Spinal cord (tissue), 10 donors: ENCODE measurements around the gene LRRC8D. TPM values are rescaled to one million over a fixed set of nuclear protein-coding genes. Genes with fewer than 3 reads are reported as not detected.

Experiments
- DNase-seq, 6 donors: peaks; one replicate each; pipeline versions ENCODE4 v3.0.0 to v3.0.0-alpha.2; 2013 to 2015; ENCODE audit warnings: low spot score in 6 of 6, low read depth in 4 of 6
- H3K27ac ChIP-seq: one replicate; pipeline ENCODE4 v1.5.1; 2013; ENCODE audit warnings: low read depth, low read length, control low read depth
- H3K27me3 ChIP-seq: one replicate; pipeline ENCODE4 v1.6.1; 2013; ENCODE audit warnings: low read length; ENCODE audit not compliant: control insufficient read depth, insufficient read depth
- H3K36me3 ChIP-seq: one replicate; pipeline ENCODE4 v1.6.1; 2013; ENCODE audit warnings: low read length; ENCODE audit not compliant: control insufficient read depth, insufficient read depth
- H3K4me1 ChIP-seq: one replicate; pipeline ENCODE4 v1.6.1; 2013; ENCODE audit warnings: low read length; ENCODE audit not compliant: control insufficient read depth, insufficient read depth
- H3K4me3 ChIP-seq: one replicate; pipeline ENCODE4 v1.5.1; 2013; ENCODE audit warnings: low read depth, low read length, control low read depth
- H3K9me3 ChIP-seq: one replicate; pipeline ENCODE4 v1.6.1; 2013; ENCODE audit warnings: low read length; ENCODE audit not compliant: control insufficient read depth, insufficient read depth
- WGBS: methylation state at CpG from one replicate; pipeline ENCODE4 v1.1.5; 2013; ENCODE audit warnings: missing lambda C conversion rate; ENCODE audit not compliant: insufficient coverage; 5-methylcytosine and 5-hydroxymethylcytosine counted together
- polyA plus RNA-seq, 2 donors: library from polyadenylated mRNA; unstranded; fragments of 120-200 nt; gene quantifications; one replicate each; pipeline ENCODE4 v1.2.1, GENCODE V29; 2013; ENCODE audit not compliant: insufficient read length in 2 of 2
- total RNA-seq, 2 donors: library from RNA; depleted of rRNA in 1 of 2; stranded (reverse); fragments of 120-200 nt in 1 of 2; fragments of >200 nt in 1 of 2; gene quantifications; one replicate each; pipeline versions ENCODE4 v1.2.3 to v1.2.4, GENCODE V29; 2013 to 2014
- donor health status: healthy.

The LRRC8D gene
- total and polyA plus RNA-seq, 4 donors: 29.3 to 49.2 (median 45.2) TPM

DNA sequence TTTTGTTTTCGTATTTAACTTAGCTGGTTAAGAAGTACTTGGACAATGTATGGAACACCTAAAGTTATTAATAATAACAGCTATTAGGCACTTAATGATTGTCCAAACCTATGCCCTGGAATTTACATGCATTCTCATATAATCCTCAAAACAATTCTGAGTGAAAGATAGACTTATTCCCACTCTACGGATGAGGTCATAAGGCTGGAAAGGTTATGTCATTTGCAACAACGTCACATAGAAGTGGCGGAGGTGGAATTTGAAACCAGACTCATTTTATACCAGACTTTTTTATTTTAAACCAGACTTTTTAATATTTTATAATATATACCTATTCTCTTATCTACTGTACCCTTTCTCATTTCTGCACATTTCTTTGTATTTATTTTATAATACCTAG lies 8.4 kb downstream of the LRRC8D start:
- H3K4me3 ChIP-seq: no peak overlapping the region
- H3K27ac ChIP-seq: no peak overlapping the region
- H3K27me3 ChIP-seq: no peaks in the 10 kb centered on the region
- H3K4me1 ChIP-seq: peaks cover 15% of the 10 kb centered on the region
- no peaks in the 10 kb centered on the region for H3K36me3 ChIP-seq
- H3K9me3 ChIP-seq: no peaks in the 10 kb centered on the region
- no CpG with 5 or more reads among the region's 4 CpGs for WGBS
- DNase-seq: no peak

DNA sequence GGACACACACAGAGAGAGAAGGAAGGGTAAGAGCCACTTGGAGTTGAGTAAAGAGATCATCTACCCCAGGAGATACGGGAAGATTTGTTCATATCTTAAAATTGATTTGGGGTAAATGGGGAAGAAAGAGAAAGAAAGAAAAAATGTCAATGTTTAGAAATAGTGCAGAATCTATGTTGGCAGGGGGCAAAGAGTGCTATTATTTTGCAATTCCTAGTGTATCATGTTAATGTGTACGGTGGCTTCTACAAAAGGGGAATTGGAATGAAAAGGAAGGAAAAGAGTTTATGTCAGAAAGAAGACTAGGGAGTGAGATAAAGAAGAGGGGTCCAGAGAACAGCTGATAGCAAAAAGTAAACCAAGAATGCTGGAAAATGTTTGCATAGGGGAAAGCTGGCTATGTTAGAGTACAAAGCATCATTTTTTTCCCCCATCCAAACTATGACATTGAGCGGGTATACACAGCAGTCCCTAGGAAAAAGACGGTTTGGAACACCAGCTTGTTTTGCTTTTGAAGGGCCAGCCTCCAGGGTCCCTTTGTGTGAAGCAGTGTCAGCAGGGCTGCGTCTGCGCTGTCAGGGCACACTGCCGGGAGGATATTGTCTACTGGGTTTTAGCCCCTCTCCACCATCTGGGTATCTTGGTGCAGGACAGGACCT lies 10.8 kb downstream of the LRRC8D start:
- peak in 2 of 6 donors; percentile 35 to 53 for DNase-seq
- Histone ChIP-seq H3K27ac (peak overlapping the region; percentile 90), H3K36me3 (no peaks in the 10 kb centered on the region), H3K4me3 (no peak overlapping the region), H3K4me1 (peaks cover 20% of the 10 kb centered on the region), H3K27me3 (no peaks in the 10 kb centered on the region), H3K9me3 (no peaks in the 10 kb centered on the region)
- 18% methylated on average over 4 of the region's 7 CpGs for WGBS

DNA sequence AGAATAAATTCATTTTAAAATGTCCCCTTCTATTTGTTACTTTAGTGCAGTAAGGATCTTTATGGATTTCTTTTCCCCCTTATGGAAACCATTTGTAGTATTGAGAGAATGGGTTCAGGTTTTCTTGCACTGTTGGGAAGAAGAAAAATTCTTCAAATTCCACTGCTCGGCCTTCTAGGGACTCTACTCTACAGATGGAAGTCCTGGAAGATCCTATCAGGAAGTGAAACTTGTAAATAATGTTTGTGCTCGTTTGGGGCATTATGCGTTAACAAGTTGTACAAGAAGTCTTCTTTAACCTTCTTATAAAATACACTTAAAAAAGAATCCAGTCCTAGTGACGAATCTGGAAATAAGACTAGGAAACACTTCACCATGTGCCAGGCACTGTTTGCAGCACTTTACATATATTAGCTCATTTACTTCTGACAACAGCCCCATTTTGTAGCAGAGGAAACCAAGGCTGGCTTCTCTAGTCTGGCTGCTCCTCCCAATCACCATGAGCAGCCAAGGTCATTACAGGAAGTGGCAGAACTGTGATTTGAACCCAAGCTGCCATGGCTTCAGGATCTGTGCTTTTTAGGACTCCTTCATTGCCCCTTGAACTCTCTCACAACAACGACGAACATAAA lies 11.8 kb downstream of the LRRC8D start:
- DNase-seq: peak in 1 of 6 donors; percentile 28
- Histone ChIP-seq H3K9me3 (no peaks in the 10 kb centered on the region), H3K27me3 (no peaks in the 10 kb centered on the region), H3K4me1 (peaks cover 20% of the 10 kb centered on the region), H3K27ac (peak overlapping the region; percentile 90), H3K4me3 (no peak overlapping the region), H3K36me3 (no peaks in the 10 kb centered on the region)
- WGBS: 71% methylated on average over 2 of the region's 6 CpGs

DNA sequence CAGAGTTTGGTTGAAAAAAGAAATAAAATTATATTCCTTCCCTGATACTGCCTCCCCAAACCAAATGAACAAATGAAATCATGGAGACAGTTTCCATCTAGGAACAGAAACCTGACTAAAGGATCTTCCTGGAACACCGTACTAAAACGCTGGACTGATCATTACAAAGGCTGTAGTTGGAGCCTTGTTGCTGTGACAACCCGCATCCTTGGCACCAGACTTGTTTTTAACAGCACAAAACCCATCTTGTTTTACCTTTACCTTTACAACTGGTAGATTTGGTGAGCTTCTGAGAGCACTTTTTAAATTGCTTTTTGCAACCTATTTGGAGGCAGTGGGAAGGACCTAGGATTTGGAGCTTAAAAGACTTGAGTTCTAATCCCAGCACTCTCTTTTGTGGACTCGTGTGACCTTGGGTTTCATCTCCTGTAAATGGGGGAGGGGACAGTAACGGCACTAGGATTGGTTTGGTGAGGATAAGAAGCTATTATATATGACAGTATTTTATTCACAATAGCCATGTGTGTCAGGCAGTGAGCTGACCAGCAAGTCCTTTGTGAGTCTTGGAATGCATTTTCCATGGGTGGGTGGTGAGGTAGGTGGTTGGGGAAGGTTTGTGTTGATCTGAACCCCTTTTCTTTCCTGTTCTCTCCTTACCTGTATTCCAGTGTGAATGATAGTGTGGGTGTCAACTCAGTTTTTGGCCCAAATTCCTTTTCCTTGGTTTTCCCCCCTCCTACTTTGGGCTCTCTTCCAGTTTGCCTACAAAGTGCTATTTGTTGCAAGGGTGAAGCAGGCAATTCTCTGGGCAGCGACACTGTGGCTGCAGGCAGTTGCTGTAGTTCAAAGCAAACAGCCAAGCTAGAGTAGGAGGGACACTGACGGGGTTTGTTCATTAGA lies 12.6 kb downstream of the LRRC8D start:
- peaks cover 25% of the 10 kb centered on the region for H3K4me1 ChIP-seq

DNA sequence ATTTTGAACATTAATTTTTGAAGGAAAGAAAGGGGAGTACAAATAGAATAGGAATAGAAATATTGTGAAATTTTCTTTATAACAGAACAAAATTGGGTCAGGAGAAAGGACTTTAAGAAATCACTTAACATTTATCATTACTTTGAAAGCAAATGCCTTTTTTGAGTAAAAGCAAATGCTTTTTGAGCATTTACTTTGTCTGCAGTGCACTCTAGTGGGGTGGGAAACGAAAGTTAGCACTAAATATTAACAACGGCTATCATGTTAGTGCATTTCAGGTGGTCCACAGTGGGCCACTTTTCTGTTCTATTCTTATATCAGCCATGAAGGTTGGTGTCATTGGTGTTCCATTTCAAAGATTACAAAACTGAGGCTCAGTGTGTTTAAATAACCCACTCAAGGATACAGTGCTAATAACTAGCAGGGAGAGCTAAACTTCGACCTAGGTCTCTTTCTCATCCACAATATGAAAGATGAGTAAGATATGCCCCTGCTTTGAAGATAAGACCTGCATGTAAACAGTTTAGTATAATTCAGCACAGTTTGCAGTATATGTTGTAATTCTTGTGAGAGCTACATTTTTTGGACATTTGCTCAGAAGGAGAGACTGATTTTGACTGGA lies 13.4 kb downstream of the LRRC8D start:
- no peak for DNase-seq
- no peaks in the 10 kb centered on the region for H3K36me3 ChIP-seq
- no CpG with 5 or more reads among the region's 3 CpGs for WGBS
- H3K27me3 ChIP-seq: no peaks in the 10 kb centered on the region
- no peaks in the 10 kb centered on the region for H3K9me3 ChIP-seq
- H3K27ac ChIP-seq: peak overlapping the region; percentile 90
- peaks cover 25% of the 10 kb centered on the region for H3K4me1 ChIP-seq
- H3K4me3 ChIP-seq: no peak overlapping the region

More for the DNA sequence above, 12.6 kb downstream of the LRRC8D start:
- no peak overlapping the region for H3K4me3 ChIP-seq
- whole genome bisulfite sequencing: 40% methylated on average over 5 of the region's 7 CpGs
- H3K27ac ChIP-seq: peak overlapping the region; percentile 90
- H3K36me3 ChIP-seq: no peaks in the 10 kb centered on the region
- H3K27me3 ChIP-seq: no peaks in the 10 kb centered on the region
- H3K9me3 ChIP-seq: no peaks in the 10 kb centered on the region
- DNase-seq: peak in 3 of 6 donors; percentile 66 to 87 (median 80)

DNA sequence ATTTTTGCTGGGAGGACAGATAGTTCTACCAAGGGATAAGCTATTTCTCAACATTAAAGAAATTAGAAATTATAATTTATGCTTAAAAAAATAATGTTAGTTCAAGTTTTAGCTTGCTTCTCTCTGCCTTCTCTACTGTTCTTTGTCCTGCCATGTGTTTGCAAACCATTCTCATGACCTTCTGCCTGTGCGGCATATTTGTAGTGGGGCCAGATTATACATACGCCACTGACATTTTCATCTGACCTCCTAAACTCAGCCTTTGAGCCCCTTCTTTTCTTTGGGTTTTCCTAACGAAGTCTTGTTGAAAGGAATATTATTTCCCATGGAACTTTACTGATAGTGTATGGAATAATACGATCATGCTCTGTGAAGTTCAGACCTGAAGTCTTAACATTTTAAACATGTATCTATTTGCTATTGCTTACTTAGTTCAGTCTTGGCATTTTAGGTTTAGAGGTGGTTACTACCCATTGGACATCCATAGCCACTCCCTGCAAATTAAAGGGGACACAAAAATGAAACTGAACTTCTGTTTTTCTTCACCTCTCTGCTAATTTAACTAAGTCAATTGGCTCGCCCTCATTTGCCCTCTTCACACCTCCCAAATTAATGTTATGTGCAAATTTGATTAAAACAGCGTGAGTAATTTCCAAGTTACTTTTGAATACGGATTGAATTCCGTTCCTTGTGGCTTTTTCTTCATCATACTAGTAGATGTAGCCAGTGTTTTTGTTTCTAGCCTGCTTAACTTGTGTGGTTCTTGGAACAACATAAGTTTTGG lies 15.6 kb downstream of the LRRC8D start:
- no peak overlapping the region for H3K4me3 ChIP-seq
- no peak for DNase-seq
- H3K9me3 ChIP-seq: no peaks in the 10 kb centered on the region
- H3K27ac ChIP-seq: peak overlapping the region; percentile 53
- no peaks in the 10 kb centered on the region for H3K27me3 ChIP-seq
- WGBS: 40% methylated on average over 1 of the region's 8 CpGs
- peaks cover 18% of the 10 kb centered on the region for H3K4me1 ChIP-seq
- no peaks in the 10 kb centered on the region for H3K36me3 ChIP-seq

DNA sequence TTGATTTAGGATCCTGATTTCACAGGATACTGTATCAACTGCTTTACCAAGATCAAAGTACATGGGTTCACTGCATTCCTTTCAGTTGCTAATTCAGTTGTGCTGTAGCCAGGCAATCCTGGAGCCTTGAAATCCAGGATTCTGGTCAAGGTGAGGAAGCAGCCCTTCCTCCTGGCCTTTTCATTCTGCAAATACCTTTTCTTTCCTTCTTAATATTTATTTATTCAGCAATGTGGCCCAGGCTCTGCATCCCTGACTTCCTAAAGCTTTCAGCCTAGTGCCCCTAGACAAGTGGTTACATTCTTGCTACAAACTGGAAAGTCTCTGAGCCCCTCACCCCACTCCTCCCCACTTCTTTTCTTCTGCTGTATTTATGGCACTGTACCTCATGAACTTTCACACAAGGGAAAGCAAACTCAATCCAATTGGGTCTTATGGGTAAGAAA lies 16.2 kb downstream of the LRRC8D start:
- Histone ChIP-seq H3K4me3 (no peak overlapping the region), H3K27me3 (no peaks in the 10 kb centered on the region), H3K36me3 (no peaks in the 10 kb centered on the region), H3K27ac (peak overlapping the region; percentile 53), H3K4me1 (peaks cover 13% of the 10 kb centered on the region), H3K9me3 (no peaks in the 10 kb centered on the region)
- peak in 1 of 6 donors; percentile 28 for DNase-seq

DNA sequence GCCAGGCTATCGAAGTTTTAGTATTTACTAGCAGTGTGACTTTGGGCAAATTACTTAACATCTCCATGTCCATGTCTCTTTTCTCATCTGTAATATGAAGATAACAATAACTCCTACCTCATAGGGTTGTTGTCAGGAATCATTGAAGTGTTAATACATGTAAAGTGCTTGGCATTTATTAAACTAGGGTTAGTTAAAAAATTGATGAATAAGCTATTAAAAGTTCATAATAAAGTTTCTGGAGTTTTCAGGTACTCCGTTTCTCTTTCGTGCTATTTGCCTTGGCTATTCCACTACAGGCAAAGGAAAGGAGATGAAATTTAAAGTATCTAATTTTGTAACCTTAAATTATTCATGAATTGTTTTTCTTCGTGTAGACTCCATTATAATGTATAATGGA lies 16.7 kb downstream of the LRRC8D start:
- Histone ChIP-seq H3K27ac (peak overlapping the region; percentile 4), H3K36me3 (no peaks in the 10 kb centered on the region), H3K4me3 (no peak overlapping the region), H3K9me3 (no peaks in the 10 kb centered on the region), H3K27me3 (no peaks in the 10 kb centered on the region), H3K4me1 (peaks cover 13% of the 10 kb centered on the region)
- no CpG with 5 or more reads among the region's 4 CpGs for WGBS
- DNase-seq: no peak

DNA sequence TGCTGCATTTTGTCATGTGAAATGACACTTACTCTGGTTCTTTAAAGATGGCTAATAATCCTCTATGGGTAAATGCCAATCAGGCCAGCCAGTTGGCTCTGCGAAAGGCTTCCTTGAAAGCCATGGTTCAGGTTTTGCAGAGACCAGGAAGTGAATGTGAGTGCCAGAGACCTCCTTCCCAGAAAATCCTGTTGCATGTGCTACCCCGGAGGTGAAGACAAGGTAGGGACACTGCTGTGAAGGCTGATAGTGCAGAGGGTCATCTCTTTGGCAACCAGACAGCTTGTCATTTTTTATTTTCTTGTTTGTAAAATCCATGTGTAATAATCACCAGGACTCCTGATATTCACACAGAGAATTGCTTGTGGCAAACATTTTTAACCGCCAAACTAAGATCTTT lies 18.7 kb downstream of the LRRC8D start:
- Histone ChIP-seq H3K9me3 (no peaks in the 10 kb centered on the region), H3K4me3 (no peak overlapping the region), H3K4me1 (peaks cover 23% of the 10 kb centered on the region), H3K27me3 (no peaks in the 10 kb centered on the region), H3K27ac (no peak overlapping the region), H3K36me3 (peaks cover 6% of the 10 kb centered on the region)
- 82% methylated on average over 1 of the region's 3 CpGs for WGBS
- DNase-seq: no peak
